Measurements from ENCODE around the gene B3GNT3. TPM values are rescaled to one million over a fixed set of nuclear protein-coding genes. Genes with fewer than 3 reads are reported as not detected.

Gene B3GNT3
- total and polyA plus RNA-seq, 9 of the 15 experiments (the other 6 are each of a cell fraction or from before 2014, with no cell fraction given): 0.06 to 0.11 (median 0.07) TPM; not detected in 6

DNA sequence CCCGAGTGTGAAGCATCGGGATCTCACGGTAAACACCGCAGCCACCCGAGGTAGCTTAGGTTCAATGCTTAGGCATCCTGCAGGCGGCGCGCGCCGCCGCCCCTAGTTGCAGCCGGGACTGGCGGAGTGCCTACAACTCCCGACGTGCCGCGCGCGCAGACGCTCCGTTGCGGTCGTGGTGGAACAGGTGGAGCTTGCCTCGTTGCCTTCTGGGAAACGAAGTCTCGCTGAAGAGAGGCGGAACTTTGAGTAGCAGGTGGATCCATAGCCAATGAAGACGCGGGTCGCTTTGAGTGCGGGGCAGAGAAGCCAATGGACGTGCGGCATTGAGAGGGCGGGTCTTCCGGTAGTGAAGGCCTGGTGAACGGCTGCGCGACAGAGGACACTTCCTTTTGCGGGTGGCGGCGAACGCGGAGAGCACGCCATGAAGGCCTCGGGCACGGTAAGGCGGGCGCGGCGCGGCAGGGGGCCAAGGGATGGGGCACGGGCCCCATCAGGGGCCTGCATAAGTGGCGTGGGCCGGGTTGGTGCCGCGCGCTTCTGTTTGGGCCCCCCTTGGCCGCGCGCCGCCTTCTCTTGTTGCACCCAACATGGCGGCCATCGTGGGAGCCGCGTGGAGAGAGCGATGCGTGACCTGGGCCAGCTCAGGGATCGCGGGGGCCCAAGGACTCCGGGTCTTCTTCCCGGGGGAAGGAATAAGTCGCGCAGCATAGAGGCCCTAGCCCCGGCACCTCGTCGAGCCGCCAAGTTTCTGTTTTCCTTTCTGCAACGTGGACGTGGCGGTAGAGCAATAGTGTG is 64.8 kb downstream of the B3GNT3 start, which contains the start of gene RPL18A (continued):
- TF ChIP-seq ZNF512 (tag; IDR thresholded peaks at IDR 0.05) (no peak), MGA (IDR thresholded peaks at IDR 0.05) (no peak), BRCA1 (IDR thresholded peaks at IDR 0.05) (no peak), BRCA1 (CRISPR knock-in tag; IDR thresholded peaks at IDR 0.05) (no peak), TBL1XR1 (IDR thresholded peaks at IDR 0.05; ENCODE audit: low read length in 2 of 2) (0 out of 4 replicates have a peak, but pooled peaks of 1 of the 2 experiments have one; percentile 26), PHF20 (IDR thresholded peaks at IDR 0.05; ENCODE audit: partially characterized antibody) (peak; percentile 37), TRIM24 (IDR thresholded peaks at IDR 0.05) (no peak), SNRNP70 (optimal IDR thresholded peaks at IDR 0.05; ENCODE audit: low read depth, low read length) (no peak), KLF16 (IDR thresholded peaks at IDR 0.05) (peak; percentile 29; the same call in 1 of the 2 replicates), MECOM (CRISPR knock-in tag; IDR thresholded peaks at IDR 0.05) (no peak), EWSR1 (IDR thresholded peaks at IDR 0.05; ENCODE audit: borderline replicate concordance, low read depth, partially characterized antibody) (no peak)
- TF ChIP-seq, protein P1, sequence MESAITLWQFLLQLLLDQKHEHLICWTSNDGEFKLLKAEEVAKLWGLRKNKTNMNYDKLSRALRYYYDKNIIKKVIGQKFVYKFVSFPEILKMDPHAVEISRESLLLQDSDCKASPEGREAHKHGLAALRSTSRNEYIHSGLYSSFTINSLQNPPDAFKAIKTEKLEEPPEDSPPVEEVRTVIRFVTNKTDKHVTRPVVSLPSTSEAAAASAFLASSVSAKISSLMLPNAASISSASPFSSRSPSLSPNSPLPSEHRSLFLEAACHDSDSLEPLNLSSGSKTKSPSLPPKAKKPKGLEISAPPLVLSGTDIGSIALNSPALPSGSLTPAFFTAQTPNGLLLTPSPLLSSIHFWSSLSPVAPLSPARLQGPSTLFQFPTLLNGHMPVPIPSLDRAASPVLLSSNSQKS (CRISPR knock-in tag; IDR thresholded peaks at IDR 0.05): no peak

Measured in K562 (cell line).